Muscle of back (tissue), 11 donors: ENCODE results near the gene STARD13. TPM values are rescaled to one million over a fixed set of nuclear protein-coding genes. Genes with fewer than 3 reads are reported as not detected.

Source experiments
- DNase-seq, 3 donors: peaks; one replicate each; pipeline versions ENCODE4 v3.0.0 to v3.0.0-alpha.2; 2013
- polyA plus RNA-seq, 10 donors: library from polyadenylated mRNA; unstranded; fragments of 120-200 nt; gene quantifications; one replicate each; pipeline ENCODE4 v1.2.1, GENCODE V29; 2013; ENCODE audit not compliant: insufficient read length in 10 of 10

STARD13 gene
- polyA plus RNA-seq, 10 donors, result 17.3 to 27.5 (median 21.8) TPM

GRCh38 chr13:33119022-33119781, 166.4 kb downstream of the STARD13 start:
- DNase-seq, result no peak

GRCh38 chr13:33116321-33117010, 169.1 kb downstream of the STARD13 start:
- no peak for DNase-seq

DNA sequence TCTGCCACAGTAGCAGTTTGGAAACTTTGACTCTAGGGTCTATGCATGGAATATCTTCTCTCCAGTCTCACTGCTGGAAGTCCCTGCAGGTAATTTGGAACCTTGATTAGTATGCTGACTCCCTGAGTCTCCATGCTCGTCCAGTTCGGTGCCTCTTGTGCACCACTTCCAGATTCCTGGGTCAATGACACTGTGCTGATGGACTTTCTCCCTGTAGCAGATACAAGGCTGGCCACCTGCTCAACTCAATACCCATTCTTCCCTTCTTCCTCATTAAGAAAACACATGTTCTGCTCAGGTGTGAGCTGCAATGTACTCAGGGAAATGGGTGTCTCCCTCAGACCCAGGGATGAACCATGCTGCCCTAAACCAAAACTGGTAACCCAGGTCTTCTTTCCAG, 170.3 kb downstream of the STARD13 start:
- DNase-seq, result no peak

DNA sequence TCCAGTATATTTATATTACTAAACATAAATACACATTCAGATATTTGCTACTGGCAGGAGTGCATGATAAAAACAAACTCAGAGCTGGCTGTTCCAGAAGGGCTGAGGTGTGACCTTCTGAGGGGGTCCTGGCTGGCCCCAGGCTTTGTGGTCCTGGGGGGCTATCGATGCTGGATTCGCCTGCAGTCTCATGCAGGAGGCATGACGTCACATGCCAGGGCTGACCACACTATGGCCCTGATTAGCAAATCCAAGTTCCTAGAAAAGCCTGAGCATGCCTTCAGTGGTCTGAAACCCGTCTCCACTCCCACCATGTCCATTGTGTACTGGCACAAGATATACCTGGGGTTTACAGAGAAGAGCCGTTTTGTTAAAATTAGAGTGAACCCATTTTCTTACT, 171.4 kb downstream of the STARD13 start:
- DNase-seq, result no peak

- peak in 1 of 3 donors; percentile 40 for DNase-seq
These were observed 172.8 kb downstream of the STARD13 start for GRCh38 chr13:33112766-33113165.

GRCh38 chr13:33111414-33112110, 174.0 kb downstream of the STARD13 start:
- peak; percentile 40 to 76 (median 44) for DNase-seq

DNA sequence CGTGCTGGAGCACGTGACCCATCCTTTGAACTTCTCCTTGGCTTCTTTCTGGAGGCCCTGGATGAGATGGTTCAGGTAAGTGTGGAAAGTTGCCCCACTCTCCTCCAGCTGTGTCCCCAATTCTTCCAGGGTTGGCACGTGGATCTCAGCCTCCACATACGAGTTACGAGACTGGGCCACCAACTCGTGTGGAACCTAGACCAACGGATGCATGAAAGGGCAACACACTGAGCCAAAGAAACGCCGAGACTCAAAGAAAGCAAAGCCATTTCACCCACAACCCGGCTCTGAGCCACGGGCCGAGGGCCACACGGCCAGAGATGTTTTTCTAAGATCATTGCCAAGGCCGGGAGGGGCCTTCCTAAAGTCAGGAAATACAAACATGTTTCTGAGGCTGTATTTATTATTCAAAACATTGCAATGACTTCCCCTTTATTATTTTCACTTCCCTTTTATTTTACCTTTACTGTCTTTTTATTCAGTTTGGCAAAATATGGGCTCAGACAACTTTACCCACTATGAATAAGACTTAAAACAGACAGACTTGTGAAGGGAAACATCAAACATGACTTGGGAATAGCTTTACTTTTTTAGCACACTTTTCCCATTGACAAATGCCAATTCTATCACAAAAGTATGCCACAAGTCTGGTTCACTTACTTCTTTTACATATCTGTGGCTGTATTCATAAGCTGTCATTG, 174.7 kb downstream of the STARD13 start:
- peak in 1 of 3 donors; percentile 51 for DNase-seq

DNA sequence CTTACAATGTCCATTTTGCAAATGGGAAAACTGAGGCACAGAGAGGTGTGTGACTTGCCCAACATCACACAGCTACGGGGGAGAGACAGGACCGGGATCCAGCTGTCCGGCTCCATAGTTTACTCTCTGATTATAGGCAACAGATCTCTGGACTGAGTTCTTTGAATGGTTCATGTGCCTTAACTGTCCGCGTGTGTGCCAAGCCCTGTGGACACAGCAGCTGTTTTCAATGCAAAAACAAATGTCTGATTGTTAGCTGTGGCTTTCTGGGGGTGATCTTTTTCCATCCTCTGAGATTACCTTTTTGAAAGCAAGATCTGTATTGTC, 175.2 kb downstream of the STARD13 start:
- DNase-seq, result no peak

GRCh38 chr13:33109801-33110200, 175.8 kb downstream of the STARD13 start:
- DNase-seq, result no peak

DNA sequence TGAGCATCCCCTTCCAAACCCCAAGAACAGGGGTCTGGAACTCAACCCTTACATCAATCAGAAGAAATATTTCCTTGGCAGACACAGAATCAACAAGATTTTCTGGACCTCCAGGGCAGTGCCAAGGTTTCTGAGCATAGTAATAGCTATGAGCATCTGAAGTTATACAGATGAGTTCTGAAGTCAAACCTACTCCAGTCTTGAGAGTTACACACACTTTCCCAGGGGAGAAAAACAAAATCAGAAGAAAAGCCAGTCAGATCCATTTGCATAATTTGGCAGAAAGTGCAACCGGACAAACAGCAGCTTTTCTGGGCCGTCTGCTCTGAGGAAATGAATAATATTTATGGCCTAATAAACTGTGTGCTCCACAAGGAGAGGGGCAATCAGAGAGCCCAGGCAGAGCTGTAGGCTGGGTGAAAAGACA, 176.3 kb downstream of the STARD13 start:
- DNase-seq, result peak in 1 of 3 donors; percentile 42

DNA sequence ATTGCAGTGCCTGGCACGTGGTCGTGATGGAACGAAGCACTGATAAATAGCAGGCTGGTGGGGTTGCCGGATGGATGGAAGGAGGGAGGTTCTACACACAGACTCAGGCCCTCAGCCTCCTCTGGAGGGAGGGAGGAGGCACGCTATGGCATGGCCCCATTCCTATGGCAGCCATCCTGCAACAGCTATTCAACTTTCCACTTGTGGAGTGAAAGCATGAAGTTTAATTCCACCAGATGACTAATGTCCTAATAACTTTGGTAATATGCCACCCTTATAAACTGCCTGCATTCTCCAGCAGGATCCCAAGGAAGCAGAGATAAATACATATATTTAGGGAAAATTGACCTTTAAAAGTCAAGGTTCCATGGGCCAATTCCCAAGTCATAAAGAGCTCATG, 176.9 kb downstream of the STARD13 start:
- DNase-seq, result no peak

- DNase-seq, result no peak
These were observed 178.2 kb downstream of the STARD13 start for GRCh38 chr13:33107361-33107760.

- no peak for DNase-seq
These were observed 178.7 kb downstream of the STARD13 start for GRCh38 chr13:33106656-33107360.

DNA sequence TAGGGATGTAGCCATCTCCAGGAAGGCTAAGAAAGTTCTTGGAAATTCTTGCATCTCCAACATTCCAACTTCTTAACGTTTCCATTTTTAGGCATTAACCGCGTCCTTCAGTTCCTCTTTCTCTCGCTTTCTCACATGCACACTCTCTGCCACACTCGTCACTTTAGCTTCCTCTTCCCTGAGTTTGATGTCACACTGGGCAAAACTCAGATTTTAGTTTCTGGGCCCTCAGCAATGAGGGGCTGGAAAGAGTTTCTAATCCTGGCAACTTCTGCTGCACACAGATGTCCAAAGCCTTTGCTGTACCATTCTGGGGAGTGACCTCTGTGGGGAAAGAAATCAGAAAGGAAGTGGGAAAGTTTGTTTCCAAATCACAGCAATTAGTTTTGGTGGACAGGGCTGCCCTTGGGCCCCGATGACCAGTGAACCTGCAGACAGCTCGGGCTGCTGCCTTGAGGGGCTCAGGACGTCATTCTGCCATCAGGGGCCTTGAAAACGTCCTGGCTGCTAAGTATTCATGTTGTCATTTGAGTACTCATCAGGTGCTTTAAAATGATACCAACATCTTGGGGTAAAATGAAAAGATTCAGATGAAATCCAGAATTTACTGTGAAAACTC, 180.1 kb downstream of the STARD13 start:
- DNase-seq, result peak in 1 of 3 donors; percentile 39

- DNase-seq, result no peak
These were observed 182.1 kb downstream of the STARD13 start for GRCh38 chr13:33103457-33103856.

- DNase-seq, result no peak
These were observed 183.7 kb downstream of the STARD13 start for GRCh38 chr13:33101835-33102234.

- no peak for DNase-seq
These were observed 184.7 kb downstream of the STARD13 start for GRCh38 chr13:33100886-33101285.

DNA sequence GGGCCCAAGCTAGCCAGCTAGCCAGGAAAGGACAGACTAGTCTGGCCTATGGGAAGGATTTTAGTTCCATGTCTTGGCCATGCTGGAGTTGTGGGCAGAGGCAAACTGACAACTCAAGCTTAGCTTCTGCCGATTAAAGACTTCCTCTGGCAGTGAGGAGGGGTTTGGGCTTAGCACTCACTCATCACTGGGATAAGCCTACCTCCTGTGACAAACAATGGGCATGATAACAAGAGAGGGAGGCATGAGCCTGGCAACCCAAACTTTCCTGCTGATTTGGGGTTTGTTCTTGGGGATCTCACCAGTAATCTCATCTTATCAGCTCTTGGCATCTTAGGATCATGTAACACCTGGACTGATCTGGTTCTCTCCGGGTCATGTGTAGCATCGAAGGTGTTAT, 185.7 kb downstream of the STARD13 start:
- DNase-seq, result no peak

DNA sequence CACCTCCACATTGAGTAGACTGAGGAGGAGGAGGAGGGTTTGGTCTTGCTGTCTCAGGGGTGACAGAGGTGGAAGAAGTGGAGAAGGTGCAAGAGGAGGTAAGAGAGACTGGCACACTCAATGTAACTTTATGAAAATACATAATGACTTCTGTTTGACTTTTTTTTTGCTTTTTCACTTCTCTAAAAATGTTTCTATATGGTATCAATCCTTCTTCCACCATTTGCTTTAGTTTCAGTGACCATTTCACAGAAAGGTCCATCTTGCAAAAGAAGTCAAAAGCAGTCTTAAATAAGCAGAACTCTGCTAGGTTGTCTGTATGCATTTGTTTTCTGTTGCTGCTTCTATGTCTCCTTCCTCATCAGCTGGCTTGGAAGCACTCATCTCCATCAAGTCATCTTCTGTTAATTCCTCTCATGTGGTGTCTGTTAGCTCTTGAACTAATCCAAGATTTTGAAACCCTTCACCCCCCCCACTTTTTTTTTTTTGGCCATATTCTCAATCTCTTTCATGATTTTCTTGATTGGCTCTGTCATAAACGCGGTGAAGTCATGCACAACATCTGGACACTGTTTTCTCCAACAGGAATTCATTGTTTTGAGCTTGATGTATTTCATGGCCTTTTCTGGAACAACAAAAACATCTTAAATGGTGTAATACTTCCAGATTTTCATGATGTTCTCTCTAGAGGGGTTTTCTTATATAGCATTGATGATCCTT, 188.5 kb downstream of the STARD13 start:
- peak in 1 of 3 donors; percentile 57 for DNase-seq
